PC-3 (cell line): ENCODE data around the gene ANKS1B. TPM values are rescaled to one million over a fixed set of nuclear protein-coding genes. Genes with fewer than 3 reads are reported as not detected.

ENCODE experiments used
- ATAC-seq: fragments of 200-7000 bp; cut with Tn5 transposase; 2 replicates; pipeline ENCODE4 v1.9.1; 2020; ENCODE audit warnings: mild to moderate bottlenecking, moderate library complexity
- BruUV-seq: library from RNA; stranded (reverse); fragments of 400-500 nt; replicated peaks from 2 replicates; lab custom pipeline; 2021; lab: Mats Ljungman, UMichigan
- CTCF ChIA-PET: fragments of 300-600 bp; sonication (Branson Sonifier 250); formaldehyde crosslinking; loops from one replicate; lab custom pipeline; 2022; ENCODE audit warnings: antibody characterized with exemption; lab: Charles Lee
- POLR2A ChIA-PET: fragments of 300-600 bp; sonication (Branson Sonifier 250); formaldehyde crosslinking; loops from one replicate; lab custom pipeline; 2022; ENCODE audit warnings: antibody characterized with exemption; ENCODE audit not compliant: unreplicated experiment; lab: Charles Lee
- DNase-seq: peaks from one replicate; pipeline ENCODE4 v3.0.0-alpha.2; 2015
- H2AFZ ChIP-seq: fragments of 300-600 bp; sonication (generic); 2 replicates; pipeline ENCODE4 v1.6.0; 2016; ENCODE audit warnings: antibody characterized with exemption, low read length
- H3F3A ChIP-seq: fragments of 300-600 bp; sonication (generic); one replicate; pipeline ENCODE4 v1.6.0; 2017; ENCODE audit warnings: antibody characterized with exemption, low read length, control low read depth, mild to moderate bottlenecking; ENCODE audit not compliant: unreplicated experiment
- H3K27ac ChIP-seq: fragments of 300-600 bp; sonication (generic); 2 replicates; pipeline ENCODE4 v1.5.1; 2016; ENCODE audit warnings: mild to moderate bottlenecking, low read length
- H3K27me3 ChIP-seq: fragments of 300-600 bp; sonication (generic); 2 replicates; pipeline ENCODE4 v1.6.1; 2016; ENCODE audit warnings: low read length, mixed read lengths
- H3K36me3 ChIP-seq: fragments of 300-600 bp; sonication (generic); 2 replicates; pipeline ENCODE4 v1.6.1; 2016; ENCODE audit warnings: low read depth, mixed run types, low read length, mixed read lengths
- H3K4me1 ChIP-seq: fragments of 300-600 bp; sonication (generic); 2 replicates; pipeline ENCODE4 v1.5.1; 2016; ENCODE audit warnings: low read length; ENCODE audit not compliant: insufficient read depth
- H3K4me2 ChIP-seq: fragments of 300-600 bp; sonication (generic); 2 replicates; pipeline ENCODE4 v1.6.0; 2016; ENCODE audit warnings: low read length
- H3K4me3 ChIP-seq: fragments of 300-600 bp; sonication (generic); 2 replicates; pipeline ENCODE4 v1.5.1; 2016; ENCODE audit warnings: mild to moderate bottlenecking, low read length, mixed read lengths
- H3K79me2 ChIP-seq: fragments of 300-600 bp; sonication (generic); 2 replicates; pipeline ENCODE4 v1.6.1; 2017; ENCODE audit warnings: low read length, mixed read lengths
- H3K9ac ChIP-seq: fragments of 300-600 bp; sonication (generic); 2 replicates; pipeline ENCODE4 v1.6.0; 2016; ENCODE audit warnings: mild to moderate bottlenecking, low read length
- H3K9me2 ChIP-seq: fragments of 300-600 bp; sonication (generic); replicated peaks from 2 replicates; pipeline ENCODE4 v1.6.1; 2016; ENCODE audit warnings: mixed run types, low read length, mixed read lengths
- H3K9me3 ChIP-seq: fragments of 300-600 bp; sonication (generic); 2 replicates; pipeline ENCODE4 v1.6.1; 2016; ENCODE audit warnings: low read length, mixed read lengths
- H4K20me1 ChIP-seq: fragments of 300-600 bp; sonication (generic); 2 replicates; pipeline ENCODE4 v1.6.1; 2016; ENCODE audit warnings: low read length, mixed read lengths
- CTCF ChIP-seq: fragments of 300-600 bp; sonication (generic); conservative IDR thresholded peaks from 2 replicates; pipeline ENCODE4 v1.5.1; 2017; ENCODE audit warnings: antibody characterized with exemption, low read depth, mild to moderate bottlenecking, low read length
- EZH2 ChIP-seq: fragments of 300-600 bp; sonication (generic); IDR thresholded peaks from one replicate; pipeline ENCODE4 v1.6.1; 2017; ENCODE audit warnings: antibody characterized with exemption, mild to moderate bottlenecking, low read length; ENCODE audit not compliant: unreplicated experiment
- EZH2phosphoT487 ChIP-seq: fragments of 300-600 bp; sonication (generic); IDR thresholded peaks from 2 replicates; pipeline ENCODE4 v1.6.1; 2018; ENCODE audit warnings: mild to moderate bottlenecking, antibody characterized with exemption, low read length, borderline replicate concordance
- intact Hi-C: fragments of 100-400 bp; cut with micrococcal nuclease; formaldehyde crosslinking; loops from 2 replicates; pipeline ENCODE4 v1.9.0; 2023
- total RNA-seq: library from RNA; depleted of rRNA; stranded (reverse); fragments of >200 nt; gene quantifications from 2 replicates; pipeline ENCODE4 v1.2.3, GENCODE V29; 2014

The ANKS1B gene
- total RNA-seq, 1 experiment from 2014 or later = 0.07 TPM

GRCh38 chr12:98821232-98821631, 1163.5 kb downstream of the ANKS1B start:
- ATAC-seq = no peak
- Histone ChIP-seq H3K79me2 (no peaks in the 10 kb centered on the region), H4K20me1 (no peaks in the 10 kb centered on the region), H3K9me2 (no peaks in the 10 kb centered on the region), H3K27me3 (peaks cover 41% of the 10 kb centered on the region), H3K4me3 (no peak overlapping the region), H3F3A (no peaks in the 10 kb centered on the region), H3K9me3 (no peaks in the 10 kb centered on the region), H3K4me1 (no peaks in the 10 kb centered on the region), H3K4me2 (no peak overlapping the region), H3K9ac (no peak overlapping the region), H3K36me3 (no peaks in the 10 kb centered on the region), H2AFZ (no peak overlapping the region), H3K27ac (no peak overlapping the region)
- no peak for DNase-seq
- no peak for TF ChIP-seq EZH2
- TF ChIP-seq EZH2phosphoT487 = no peak
- no peak for TF ChIP-seq CTCF
- intact Hi-C loops = no loop called here
- ChIA-PET POLR2A (no interaction called here), CTCF (no interaction called here)
- no TSS peak for BruUV-seq

- no peak for ATAC-seq
- Histone ChIP-seq H3K27ac (no peak overlapping the region), H3K9me2 (no peaks in the 10 kb centered on the region), H3K9me3 (no peaks in the 10 kb centered on the region), H4K20me1 (no peaks in the 10 kb centered on the region), H3K36me3 (no peaks in the 10 kb centered on the region), H3K4me2 (no peak overlapping the region), H2AFZ (no peak overlapping the region), H3K4me1 (no peaks in the 10 kb centered on the region), H3F3A (no peaks in the 10 kb centered on the region), H3K27me3 (peaks cover 33% of the 10 kb centered on the region), H3K9ac (no peak overlapping the region), H3K79me2 (no peaks in the 10 kb centered on the region), H3K4me3 (no peak overlapping the region)
- ChIA-PET POLR2A (no interaction called here), CTCF (interaction anchor here (0.5 kb wide), 1 partner anchor 115 kb away, joined by 5 read pairs; no protein-coding TSS in a partner anchor)
- DNase-seq = no peak
- no TSS peak for BruUV-seq
- intact Hi-C loops = no loop called here
- TF ChIP-seq EZH2phosphoT487 = no peak
- no peak for TF ChIP-seq EZH2
- TF ChIP-seq CTCF = no peak
Observed at GRCh38 chr12:98819821-98820404, 1164.8 kb downstream of the ANKS1B start.

GRCh38 chr12:98819071-98819470, 1165.7 kb downstream of the ANKS1B start:
- peaks cover 33% of the 10 kb centered on the region for H3K27me3 ChIP-seq
- no peaks in the 10 kb centered on the region for H3K36me3 ChIP-seq
- ChIA-PET CTCF (interaction anchor here (0.5 kb wide), 1 partner anchor 114 kb away, joined by 5 read pairs; no protein-coding TSS in a partner anchor), POLR2A (no interaction called here)
- H3K4me3 ChIP-seq = no peak overlapping the region
- H3K4me2 ChIP-seq = no peak overlapping the region
- TF ChIP-seq CTCF (no peak), EZH2phosphoT487 (no peak), EZH2 (no peak)
- no peaks in the 10 kb centered on the region for H4K20me1 ChIP-seq
- no peaks in the 10 kb centered on the region for H3K4me1 ChIP-seq
- no TSS peak for BruUV-seq
- intact Hi-C loops = no loop called here
- H3K27ac ChIP-seq = no peak overlapping the region
- DNase-seq (no peak), ATAC-seq (no peak)
- H2AFZ ChIP-seq = no peak overlapping the region
- no peaks in the 10 kb centered on the region for H3K9me2 ChIP-seq
- no peak overlapping the region for H3K9ac ChIP-seq
- H3K9me3 ChIP-seq = no peaks in the 10 kb centered on the region
- H3K79me2 ChIP-seq = no peaks in the 10 kb centered on the region
- H3F3A ChIP-seq = no peaks in the 10 kb centered on the region
